ENCODE measurements around the gene LY6G5C. TPM values are rescaled to one million over a fixed set of nuclear protein-coding genes. Genes with fewer than 3 reads are reported as not detected.

LY6G5C gene
- total and polyA plus RNA-seq, 9 of the 15 experiments (the other 6 are each of a cell fraction or from before 2014, with no cell fraction given) = 0.10 to 0.67 (median 0.46) TPM; not detected in 4

DNA sequence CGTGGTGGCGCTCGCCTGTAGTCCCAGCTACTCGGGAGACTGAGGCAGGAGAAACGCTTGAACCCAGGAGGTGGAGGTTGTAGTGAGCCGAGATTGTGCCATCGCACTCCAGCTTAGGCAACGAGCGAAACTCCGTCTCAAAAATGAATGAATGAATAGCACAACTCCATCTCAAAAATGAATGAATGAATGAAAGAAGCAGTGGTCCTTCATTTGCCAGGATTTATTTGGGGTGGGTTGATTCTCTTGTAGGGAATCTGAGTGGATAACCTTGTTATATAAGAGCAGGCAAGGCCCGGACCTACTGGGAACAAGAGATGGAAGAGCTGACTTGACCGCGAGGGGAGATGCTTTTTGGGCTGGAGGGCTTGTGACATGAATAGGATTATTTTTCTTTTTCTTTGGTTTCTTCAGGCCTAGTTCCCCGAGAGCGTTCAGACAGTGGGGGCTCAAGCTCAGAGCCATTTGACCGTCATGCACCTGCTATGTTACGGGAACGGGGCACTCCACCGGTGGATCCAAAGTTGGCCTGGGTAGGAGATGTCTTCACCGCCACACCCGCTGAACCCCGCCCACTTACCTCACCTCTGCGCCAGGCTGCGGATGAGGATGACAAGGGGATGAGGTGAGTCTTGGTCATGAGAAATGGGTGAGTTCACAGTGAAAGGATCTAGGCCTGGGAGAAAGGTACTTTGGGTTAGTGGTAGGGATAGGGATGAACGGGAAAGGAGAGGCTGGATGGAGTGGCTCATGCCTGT lies 50.5 kb downstream of the LY6G5C start (continued):
- TF ChIP-seq, protein P1, sequence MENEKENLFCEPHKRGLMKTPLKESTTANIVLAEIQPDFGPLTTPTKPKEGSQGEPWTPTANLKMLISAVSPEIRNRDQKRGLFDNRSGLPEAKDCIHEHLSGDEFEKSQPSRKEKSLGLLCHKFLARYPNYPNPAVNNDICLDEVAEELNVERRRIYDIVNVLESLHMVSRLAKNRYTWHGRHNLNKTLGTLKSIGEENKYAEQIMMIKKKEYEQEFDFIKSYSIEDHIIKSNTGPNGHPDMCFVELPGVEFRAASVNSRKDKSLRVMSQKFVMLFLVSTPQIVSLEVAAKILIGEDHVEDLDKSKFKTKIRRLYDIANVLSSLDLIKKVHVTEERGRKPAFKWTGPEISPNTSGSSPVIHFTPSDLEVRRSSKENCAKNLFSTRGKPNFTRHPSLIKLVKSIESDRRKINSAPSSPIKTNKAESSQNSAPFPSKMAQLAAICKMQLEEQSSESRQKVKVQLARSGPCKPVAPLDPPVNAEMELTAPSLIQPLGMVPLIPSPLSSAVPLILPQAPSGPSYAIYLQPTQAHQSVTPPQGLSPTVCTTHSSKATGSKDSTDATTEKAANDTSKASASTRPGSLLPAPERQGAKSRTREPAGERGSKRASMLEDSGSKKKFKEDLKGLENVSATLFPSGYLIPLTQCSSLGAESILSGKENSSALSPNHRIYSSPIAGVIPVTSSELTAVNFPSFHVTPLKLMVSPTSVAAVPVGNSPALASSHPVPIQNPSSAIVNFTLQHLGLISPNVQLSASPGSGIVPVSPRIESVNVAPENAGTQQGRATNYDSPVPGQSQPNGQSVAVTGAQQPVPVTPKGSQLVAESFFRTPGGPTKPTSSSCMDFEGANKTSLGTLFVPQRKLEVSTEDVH (IDR thresholded peaks at IDR 0.05; ENCODE audit: low read depth, partially characterized antibody) = peak; percentile 14
- TF ChIP-seq POLR2A (conservative IDR thresholded peaks at IDR 0.05) = peak; percentile 68

GRCh38 chr6:31629014-31629413 lies 51.9 kb downstream of the LY6G5C start:
- WGBS (ENCODE audit: insufficient coverage, low coverage, missing lambda C conversion rate) = 92% methylated on average over 7 of the region's 7 CpGs
- TF ChIP-seq MTA2 (IDR thresholded peaks at IDR 0.05; ENCODE audit: low read depth) = no peak
- TF ChIP-seq BRCA1 (IDR thresholded peaks at IDR 0.05) = no peak
- no peak for TF ChIP-seq BRCA1 (CRISPR knock-in tag; IDR thresholded peaks at IDR 0.05)
- TF ChIP-seq RBFOX2 (IDR thresholded peaks at IDR 0.05; ENCODE audit: low read depth, low read length) = peak; percentile 52; the same call in 1 of the 2 replicates
- TF ChIP-seq, protein P2, sequence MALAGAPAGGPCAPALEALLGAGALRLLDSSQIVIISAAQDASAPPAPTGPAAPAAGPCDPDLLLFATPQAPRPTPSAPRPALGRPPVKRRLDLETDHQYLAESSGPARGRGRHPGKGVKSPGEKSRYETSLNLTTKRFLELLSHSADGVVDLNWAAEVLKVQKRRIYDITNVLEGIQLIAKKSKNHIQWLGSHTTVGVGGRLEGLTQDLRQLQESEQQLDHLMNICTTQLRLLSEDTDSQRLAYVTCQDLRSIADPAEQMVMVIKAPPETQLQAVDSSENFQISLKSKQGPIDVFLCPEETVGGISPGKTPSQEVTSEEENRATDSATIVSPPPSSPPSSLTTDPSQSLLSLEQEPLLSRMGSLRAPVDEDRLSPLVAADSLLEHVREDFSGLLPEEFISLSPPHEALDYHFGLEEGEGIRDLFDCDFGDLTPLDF (CRISPR knock-in tag; IDR thresholded peaks at IDR 0.05) = no peak
- FAIRE-seq = no peak
- no peak overlapping the region for H3K9ac ChIP-seq (ENCODE audit: insufficient read depth in 1 of 2, low read depth in 2 of 2, low read length in 2 of 2)
- H3K4me2 ChIP-seq (ENCODE audit: insufficient read depth, low read length) = no peak overlapping the region
- peaks cover under 1% of the 10 kb centered on the region for H3K9me1 ChIP-seq (ENCODE audit: control insufficient read depth, insufficient read depth, low read length)
- H2AFZ ChIP-seq (ENCODE audit: low read depth, low read length) = no peak overlapping the region
- ChIA-PET POLR2A (interaction anchor here (0.6 to 14.8 kb wide), 5 partner anchors 3 to 63 kb away, joined by 3 to 274 read pairs (median 8); partner anchors contain the start of genes C6orf47 and PRRC2A), CTCF (ENCODE audit: low intra/inter-chr PET ratio) (no interaction called here)
- H3K79me2 ChIP-seq (ENCODE audit: control insufficient read depth, insufficient read depth, low read length) = peaks cover 46% of the 10 kb centered on the region
- H3K27ac ChIP-seq (ENCODE audit: extremely low read depth, low read depth, low read length) = no peak overlapping the region
- intact Hi-C loops (cut with micrococcal nuclease) = no loop called here
- H3K9me3 ChIP-seq (replicated peaks; ENCODE audit: control insufficient read depth, insufficient read depth, low read depth, low read length) = no peaks in the 10 kb centered on the region
- H3K36me3 ChIP-seq (ENCODE audit: control insufficient read depth, insufficient read depth, low read length) = peaks cover 100% of the 10 kb centered on the region
- H3K4me3 ChIP-seq = no peak overlapping the region
- no peaks in the 10 kb centered on the region for H3K27me3 ChIP-seq (ENCODE audit: control insufficient read depth in 2 of 2, insufficient read depth in 2 of 2, low read length in 2 of 2)
- ATAC-seq = no peak
- in situ Hi-C loops (cut with MboI) = no loop called here
- BruUV-seq (replicated peaks) = no TSS peak
- peaks cover 0 to 25% of the 10 kb centered on the region in 2 experiments; a peak in 1 of 5 replicates for H3K4me1 ChIP-seq (replicated peaks in 1 of 2; ENCODE audit: control insufficient read depth in 2 of 2, insufficient read depth in 2 of 2, low read length in 2 of 2)
- no peak for DNase-seq (ENCODE audit: extremely low read depth in 1 of 4, low spot score in 3 of 4)
- H4K20me1 ChIP-seq (replicated peaks; ENCODE audit: control insufficient read depth, insufficient read depth, low read length) = peaks cover 14% of the 10 kb centered on the region
